Liver (tissue), 3 donors: ENCODE data around the gene GAS7.

Experiments used
- FOXA1 ChIP-seq: IDR thresholded peaks from 2 replicates; pipeline ENCODE4 v1.6.1; 2016; ENCODE audit warnings: antibody characterized with exemption
- TAF1 ChIP-seq: conservative IDR thresholded peaks from 2 replicates; pipeline ENCODE4 v1.6.1; 2016; ENCODE audit warnings: antibody characterized with exemption, mild to moderate bottlenecking
- TF ChIP-seq, protein P1 (sequence below): fragments of 150-350 bp; IDR thresholded peaks from 2 replicates; pipeline ENCODE4 v1.5.1; 2017; ENCODE audit warnings: improper control_type of control experiment, low read depth, low read length; ENCODE audit not compliant: missing input control
- donor health status: healthy.
- donor health status: healthy.

DNA sequence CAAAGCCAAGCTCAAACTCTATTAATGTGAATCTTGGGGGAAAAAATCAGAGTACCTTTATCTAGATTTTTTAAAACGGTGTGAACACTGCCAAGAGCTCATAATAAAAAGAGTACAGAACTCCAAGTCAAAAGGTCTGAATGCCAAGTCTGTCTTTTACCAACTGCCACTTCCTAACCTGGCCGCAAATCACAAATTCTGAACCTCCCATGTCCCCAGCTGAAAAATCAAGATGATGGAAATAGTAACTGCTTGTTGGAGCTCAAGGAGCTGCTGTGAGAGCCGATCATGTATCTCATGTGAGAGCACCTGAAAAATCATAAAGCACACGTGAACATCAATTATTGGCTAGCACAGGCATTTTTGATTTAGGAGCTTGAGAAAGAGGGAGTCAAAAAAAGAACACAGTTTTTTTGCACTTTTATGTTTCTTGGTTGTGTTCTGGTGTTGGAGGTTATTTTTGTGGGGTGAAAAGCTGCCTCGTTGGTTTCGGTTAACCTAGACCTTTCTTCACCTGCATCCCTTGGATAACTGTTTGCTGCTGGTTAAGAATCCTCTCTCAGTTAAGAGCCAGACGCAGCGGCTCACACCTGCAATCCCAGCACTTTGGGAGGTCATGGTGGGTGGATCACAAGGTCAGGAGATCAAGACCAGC, 50.5 kb downstream of the GAS7 start:
- TF ChIP-seq, protein P1, sequence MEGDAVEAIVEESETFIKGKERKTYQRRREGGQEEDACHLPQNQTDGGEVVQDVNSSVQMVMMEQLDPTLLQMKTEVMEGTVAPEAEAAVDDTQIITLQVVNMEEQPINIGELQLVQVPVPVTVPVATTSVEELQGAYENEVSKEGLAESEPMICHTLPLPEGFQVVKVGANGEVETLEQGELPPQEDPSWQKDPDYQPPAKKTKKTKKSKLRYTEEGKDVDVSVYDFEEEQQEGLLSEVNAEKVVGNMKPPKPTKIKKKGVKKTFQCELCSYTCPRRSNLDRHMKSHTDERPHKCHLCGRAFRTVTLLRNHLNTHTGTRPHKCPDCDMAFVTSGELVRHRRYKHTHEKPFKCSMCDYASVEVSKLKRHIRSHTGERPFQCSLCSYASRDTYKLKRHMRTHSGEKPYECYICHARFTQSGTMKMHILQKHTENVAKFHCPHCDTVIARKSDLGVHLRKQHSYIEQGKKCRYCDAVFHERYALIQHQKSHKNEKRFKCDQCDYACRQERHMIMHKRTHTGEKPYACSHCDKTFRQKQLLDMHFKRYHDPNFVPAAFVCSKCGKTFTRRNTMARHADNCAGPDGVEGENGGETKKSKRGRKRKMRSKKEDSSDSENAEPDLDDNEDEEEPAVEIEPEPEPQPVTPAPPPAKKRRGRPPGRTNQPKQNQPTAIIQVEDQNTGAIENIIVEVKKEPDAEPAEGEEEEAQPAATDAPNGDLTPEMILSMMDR = no peak
- TF ChIP-seq TAF1 = no peak
- TF ChIP-seq FOXA1 = no peak
